Endothelial cell of umbilical vein (primary cell): ENCODE results near the gene TFG. TPM values are rescaled to one million over a fixed set of nuclear protein-coding genes. Genes with fewer than 3 reads are reported as not detected.

ENCODE experiments used
- BruUV-seq: library from RNA; stranded (reverse); fragments of 400-500 nt; replicated peaks from 2 replicates; lab custom pipeline; 2021; lab: Mats Ljungman, UMichigan
- CTCF ChIA-PET: fragments of 300-600, 350-600 bp; sonication (Branson Sonifier 250); formaldehyde crosslinking; loops from one replicate; lab custom pipeline; 2021; ENCODE audit warnings: antibody characterized with exemption, inconsistent platforms; lab: Charles Lee
- POLR2A ChIA-PET: fragments of 300-600, 350-600 bp; sonication (Branson Sonifier 250); formaldehyde crosslinking; loops from one replicate; lab custom pipeline; 2021; ENCODE audit warnings: antibody characterized with exemption, inconsistent platforms; lab: Charles Lee
- DNase-seq: peaks from one replicate; pipeline ENCODE4 v3.0.0-alpha.2; 2011; ENCODE audit warnings: low read depth, low spot score
- FAIRE-seq: peaks from 2 replicates; lab custom pipeline; 2011; peaks lifted over from hg19 to GRCh38; lab: Jason Lieb, UNC
- H2AFZ ChIP-seq: 2 replicates; pipeline ENCODE4 v1.6.0; 2012; ENCODE audit warnings: low read depth, low read length, control low read depth, inconsistent platforms
- H3K27ac ChIP-seq: 2 replicates; pipeline ENCODE4 v1.5.1; 2011; ENCODE audit warnings: low read depth, mild to moderate bottlenecking, control low read depth, low read length, moderate library complexity; ENCODE audit not compliant: insufficient read depth
- H3K27me3 ChIP-seq, 2 experiments: 2 replicates each; pipeline versions ENCODE4 v1.6.0 to v1.6.1; 2011; ENCODE audit warnings: low read length in 2 of 2, mixed read lengths in 1 of 2; ENCODE audit not compliant: control insufficient read depth in 2 of 2, insufficient read depth in 2 of 2
- H3K36me3 ChIP-seq, 2 experiments: 2 replicates in 1 of 2; 3 replicates in 1 of 2; pipeline ENCODE4 v1.5.1; 2011; ENCODE audit warnings: low read length in 2 of 2, mild to moderate bottlenecking in 1 of 2, moderate library complexity in 1 of 2; ENCODE audit not compliant: control insufficient read depth in 2 of 2, insufficient read depth in 2 of 2; ENCODE audit errors: extremely low read depth in 1 of 2
- H3K4me1 ChIP-seq: 3 replicates; pipeline ENCODE4 v1.5.1; 2011; ENCODE audit warnings: mild to moderate bottlenecking, low read length; ENCODE audit not compliant: control insufficient read depth, insufficient read depth; ENCODE audit errors: extremely low read depth
- H3K4me2 ChIP-seq: 2 replicates; pipeline ENCODE4 v1.6.1; 2011; ENCODE audit warnings: low read length, control low read depth, mixed read lengths; ENCODE audit not compliant: insufficient read depth
- H3K4me3 ChIP-seq, 3 experiments: fragments of 200-600 bp in 1 of 3; sonication (generic), shearing (Covaris generic) in 1 of 3; replicated peaks in 1 of 3; 2 replicates each; pipeline ENCODE4 v1.5.1; 2011 to 2016; ENCODE audit warnings: control low read depth in 3 of 3, low read length in 3 of 3, mild to moderate bottlenecking in 2 of 3, inconsistent platforms in 1 of 3, low read depth in 1 of 3, moderate library complexity in 1 of 3; ENCODE audit not compliant: insufficient read depth in 1 of 3
- H3K79me2 ChIP-seq: 2 replicates; pipeline ENCODE4 v1.6.0; 2012; ENCODE audit warnings: low read length, inconsistent platforms; ENCODE audit not compliant: control insufficient read depth, insufficient read depth
- H3K9ac ChIP-seq: replicated peaks from 2 replicates; pipeline ENCODE3; 2011; ENCODE audit warnings: low read length, control low read depth; ENCODE audit not compliant: insufficient read depth; ENCODE audit errors: extremely low read depth
- H3K9me1 ChIP-seq: replicated peaks from 3 replicates; pipeline ENCODE4 v1.6.0; 2011; ENCODE audit warnings: mild to moderate bottlenecking, low read length; ENCODE audit not compliant: control insufficient read depth, insufficient read depth; ENCODE audit errors: extremely low read depth
- H3K9me3 ChIP-seq: replicated peaks from 2 replicates; pipeline ENCODE4 v1.5.1; 2012; ENCODE audit warnings: low read length, inconsistent platforms; ENCODE audit not compliant: control insufficient read depth, insufficient read depth
- H4K20me1 ChIP-seq: replicated peaks from 2 replicates; pipeline ENCODE3; 2011; ENCODE audit warnings: mild to moderate bottlenecking, low read length; ENCODE audit not compliant: control insufficient read depth, insufficient read depth; ENCODE audit errors: extremely low read depth
- EZH2 ChIP-seq: IDR thresholded peaks from 2 replicates; pipeline ENCODE4 v1.6.1; 2012; ENCODE audit warnings: borderline replicate concordance, low read depth, mild to moderate bottlenecking, moderate library complexity, low read length, inconsistent platforms; ENCODE audit not compliant: severe bottlenecking
- FOS ChIP-seq: IDR thresholded peaks from 2 replicates; pipeline ENCODE4 v1.6.1; 2011; ENCODE audit warnings: mild to moderate bottlenecking, low read length, moderate library complexity, borderline replicate concordance; ENCODE audit not compliant: insufficient read depth
- GATA2 ChIP-seq: IDR thresholded peaks from 2 replicates; pipeline ENCODE4 v1.7.0; 2011; ENCODE audit warnings: low read depth, mild to moderate bottlenecking, moderate library complexity, mixed read lengths, low read length; ENCODE audit not compliant: insufficient read length, insufficient read depth
- JUN ChIP-seq: IDR thresholded peaks from 2 replicates; pipeline ENCODE4 v1.6.1; 2011; ENCODE audit warnings: borderline replicate concordance, low read depth; ENCODE audit not compliant: insufficient read length, insufficient read depth
- MYC ChIP-seq: IDR thresholded peaks from one replicate; pipeline ENCODE4 v1.6.1; 2011; ENCODE audit warnings: mild to moderate bottlenecking, low read depth, low read length
- POLR2A ChIP-seq: IDR thresholded peaks from 2 replicates; pipeline ENCODE4 v1.6.1; 2012; ENCODE audit warnings: low read depth, mild to moderate bottlenecking, control low read depth, low read length
- POLR2AphosphoS5 ChIP-seq: IDR thresholded peaks from 2 replicates; pipeline ENCODE4 v1.6.1; 2012; ENCODE audit warnings: low read depth, mild to moderate bottlenecking, control low read depth, low read length, moderate library complexity; ENCODE audit not compliant: insufficient read depth
- dilution Hi-C: fragments of 300-500 bp; cut with MboI; formaldehyde crosslinking; loops from one replicate; pipeline ENCODE4 v1.15.0; 2019; ENCODE audit warnings: low sequenced_read_pairs; ENCODE audit not compliant: extremely low pct_ligation_motif_present
- intact Hi-C: fragments of 100-400 bp; cut with micrococcal nuclease; formaldehyde crosslinking; loops from one replicate; pipeline ENCODE4 v1.10.0; 2022
- polyA plus RNA-seq, 4 experiments: library from polyadenylated mRNA; depleted of rRNA in 3 of 4; stranded (reverse) in 3 of 4; unstranded in 1 of 4; fragments of >200 nt; gene quantifications; 2 replicates each; pipeline versions ENCODE4 v1.2.1 to v1.2.3, GENCODE V29; 2011 to 2012; ENCODE audit warnings: missing spikeins in 1 of 4
- total RNA-seq: library from RNA; stranded (reverse); gene quantifications from 2 replicates; pipeline ENCODE4 v1.2.3, GENCODE V29; 2021
- TF ChIP-seq, protein P1 (sequence below): IDR thresholded peaks from 2 replicates; pipeline ENCODE4 v1.6.1; 2011; ENCODE audit not compliant: insufficient read depth, insufficient read length
- TF ChIP-seq, protein P2 (sequence below), 2 donors: IDR thresholded peaks; 1 replicate in 1 of 2; 2 replicates in 1 of 2; pipeline ENCODE4 v1.5.1; 2011; ENCODE audit warnings: low read length in 2 of 2, mild to moderate bottlenecking in 2 of 2, moderate library complexity in 2 of 2, control low read depth in 1 of 2, inconsistent platforms in 1 of 2, low read depth in 1 of 2; ENCODE audit not compliant: insufficient read depth in 1 of 2; ENCODE audit errors: extremely low read depth in 1 of 2

TFG gene
- total and polyA plus RNA-seq, 2 donors (not counting 3 experiments of a cell fraction or from before 2014, with no cell fraction given): 106 to 154 TPM

DNA sequence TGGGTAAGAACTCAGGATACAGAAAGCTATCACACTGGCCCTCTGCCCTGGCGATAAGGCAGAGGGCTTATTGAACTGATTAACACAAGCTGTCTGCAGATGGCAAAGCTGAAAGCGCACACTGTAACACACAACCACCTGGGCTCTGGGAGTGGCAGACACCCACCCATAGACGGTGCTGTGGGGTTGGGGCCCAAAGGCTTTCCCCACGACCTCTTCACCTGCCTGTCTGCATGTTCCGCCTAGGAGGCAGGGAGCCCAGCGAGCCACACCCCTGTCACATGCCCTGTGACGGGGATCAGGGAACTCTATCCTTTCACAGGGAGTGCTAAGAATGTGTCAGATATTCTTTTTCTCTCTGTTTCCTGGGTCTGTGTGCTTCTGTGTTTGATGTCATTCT is 12.1 kb upstream of the TFG start:
- POLR2A ChIA-PET: no interaction called here
- dilution Hi-C loops: no loop called here
- no peaks in the 10 kb centered on the region for H3K79me2 ChIP-seq

DNA sequence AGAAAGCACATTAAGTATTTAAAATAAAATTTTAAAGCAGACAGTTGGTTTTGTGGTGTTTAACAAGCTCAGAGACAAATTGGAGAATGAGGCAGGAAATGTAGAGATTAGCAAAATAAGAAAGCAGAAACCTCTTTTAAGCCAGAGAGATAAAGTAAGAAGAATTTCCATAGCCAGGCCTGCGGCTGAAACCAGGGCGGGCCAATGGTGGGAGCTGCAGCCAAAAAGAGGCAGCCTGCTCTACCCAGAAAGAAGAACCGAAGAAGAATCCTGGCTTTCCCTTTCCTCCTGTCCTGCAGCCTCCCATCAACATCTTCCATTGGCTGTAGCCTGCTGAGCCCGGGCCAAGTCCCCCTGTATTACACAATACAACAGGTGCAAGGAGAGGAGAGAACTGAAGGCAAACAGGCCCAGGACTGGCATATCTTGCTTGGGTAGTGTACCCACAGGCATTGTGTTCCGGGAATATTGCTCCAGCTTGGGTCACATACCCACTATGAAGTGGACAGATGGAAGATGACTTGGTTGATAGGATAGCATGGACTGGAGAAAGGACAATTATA is 11.5 kb upstream of the TFG start:
- no peaks in the 10 kb centered on the region for H3K36me3 ChIP-seq
- no peak overlapping the region for H3K27ac ChIP-seq
- dilution Hi-C loops (no loop called here), intact Hi-C loops (no loop called here)
- no TSS peak for BruUV-seq
- H4K20me1 ChIP-seq: no peaks in the 10 kb centered on the region
- ChIA-PET POLR2A (no interaction called here), CTCF (interaction anchor here (0.5 kb wide), 1 partner anchor 866 kb away, joined by 3 read pairs; no protein-coding TSS in a partner anchor)
- TF ChIP-seq POLR2A: no peak
- TF ChIP-seq, protein P1, sequence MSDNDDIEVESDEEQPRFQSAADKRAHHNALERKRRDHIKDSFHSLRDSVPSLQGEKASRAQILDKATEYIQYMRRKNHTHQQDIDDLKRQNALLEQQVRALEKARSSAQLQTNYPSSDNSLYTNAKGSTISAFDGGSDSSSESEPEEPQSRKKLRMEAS: no peak
- no peak for TF ChIP-seq FOS
- TF ChIP-seq, protein P2, sequence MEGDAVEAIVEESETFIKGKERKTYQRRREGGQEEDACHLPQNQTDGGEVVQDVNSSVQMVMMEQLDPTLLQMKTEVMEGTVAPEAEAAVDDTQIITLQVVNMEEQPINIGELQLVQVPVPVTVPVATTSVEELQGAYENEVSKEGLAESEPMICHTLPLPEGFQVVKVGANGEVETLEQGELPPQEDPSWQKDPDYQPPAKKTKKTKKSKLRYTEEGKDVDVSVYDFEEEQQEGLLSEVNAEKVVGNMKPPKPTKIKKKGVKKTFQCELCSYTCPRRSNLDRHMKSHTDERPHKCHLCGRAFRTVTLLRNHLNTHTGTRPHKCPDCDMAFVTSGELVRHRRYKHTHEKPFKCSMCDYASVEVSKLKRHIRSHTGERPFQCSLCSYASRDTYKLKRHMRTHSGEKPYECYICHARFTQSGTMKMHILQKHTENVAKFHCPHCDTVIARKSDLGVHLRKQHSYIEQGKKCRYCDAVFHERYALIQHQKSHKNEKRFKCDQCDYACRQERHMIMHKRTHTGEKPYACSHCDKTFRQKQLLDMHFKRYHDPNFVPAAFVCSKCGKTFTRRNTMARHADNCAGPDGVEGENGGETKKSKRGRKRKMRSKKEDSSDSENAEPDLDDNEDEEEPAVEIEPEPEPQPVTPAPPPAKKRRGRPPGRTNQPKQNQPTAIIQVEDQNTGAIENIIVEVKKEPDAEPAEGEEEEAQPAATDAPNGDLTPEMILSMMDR (IDR thresholded peaks at IDR 0.05; ENCODE audit: extremely low read depth in 1 of 2, insufficient read depth in 1 of 2, low read depth in 1 of 2, low read length in 2 of 2): no peak
- no peak for TF ChIP-seq GATA2
- TF ChIP-seq JUN: no peak
- no peak for TF ChIP-seq MYC
- no peak for TF ChIP-seq EZH2
- TF ChIP-seq POLR2AphosphoS5: no peak
- DNase-seq: no peak
- no peaks in the 10 kb centered on the region for H3K4me1 ChIP-seq
- no peak for FAIRE-seq
- H3K4me3 ChIP-seq: no peak overlapping the region
- no peak overlapping the region for H3K9ac ChIP-seq
- H2AFZ ChIP-seq: no peak overlapping the region
- H3K4me2 ChIP-seq: no peak overlapping the region
- H3K9me1 ChIP-seq: no peaks in the 10 kb centered on the region
- no peaks in the 10 kb centered on the region for H3K79me2 ChIP-seq
- peaks cover 12 to 35% of the 10 kb centered on the region in 2 experiments for H3K27me3 ChIP-seq
- no peaks in the 10 kb centered on the region for H3K9me3 ChIP-seq

More for the DNA sequence above, 12.1 kb upstream of the TFG start:
- H3K27ac ChIP-seq: no peak overlapping the region
- DNase-seq (no peak), FAIRE-seq (no peak)
- peaks cover 12 to 35% of the 10 kb centered on the region in 2 experiments for H3K27me3 ChIP-seq
- no peaks in the 10 kb centered on the region for H3K9me1 ChIP-seq
- H3K4me1 ChIP-seq: no peaks in the 10 kb centered on the region
- CTCF ChIA-PET: interaction anchor here (0.5 kb wide), 1 partner anchor 865 kb away, joined by 3 read pairs; no protein-coding TSS in a partner anchor
- no peaks in the 10 kb centered on the region for H4K20me1 ChIP-seq
- intact Hi-C loops: no loop called here
- H3K9me3 ChIP-seq: no peaks in the 10 kb centered on the region
- BruUV-seq: no TSS peak
- H3K36me3 ChIP-seq: no peaks in the 10 kb centered on the region
- no peak for TF ChIP-seq MYC
- TF ChIP-seq GATA2: no peak
- no peak for TF ChIP-seq FOS
- TF ChIP-seq POLR2AphosphoS5: no peak
- TF ChIP-seq JUN: no peak
- no peak for TF ChIP-seq EZH2
- TF ChIP-seq POLR2A: no peak
- H2AFZ ChIP-seq: no peak overlapping the region
- no peak overlapping the region for H3K9ac ChIP-seq
- no peak overlapping the region for H3K4me3 ChIP-seq
- H3K4me2 ChIP-seq: no peak overlapping the region
